Vagina (tissue), 2 donors: ENCODE data around the gene INTS13. TPM values are rescaled to one million over a fixed set of nuclear protein-coding genes. Genes with fewer than 3 reads are reported as not detected.
"Not testable (repeated sequence)": the region's sequence is repeated elsewhere in the genome, so short reads cannot be mapped to it uniquely, and the experiment has no call there.

Experiments used
- DNase-seq, 2 donors: peaks; one replicate each; pipeline ENCODE4 v3.0.0-alpha.2; 2017; ENCODE audit errors: extremely low spot score in 2 of 2
- H3K27ac ChIP-seq: fragments of 200-600 bp; sonication (generic); one replicate; pipeline ENCODE4 v1.5.1; 2019
- H3K27me3 ChIP-seq: fragments of 200-600 bp; sonication (generic); one replicate; pipeline ENCODE4 v1.5.1; 2019
- H3K36me3 ChIP-seq, 2 donors: fragments of 200-600 bp; sonication (generic); one replicate each; pipeline ENCODE4 v1.5.1; 2017 to 2019
- H3K4me1 ChIP-seq: fragments of 200-600 bp; sonication (generic); one replicate; pipeline ENCODE4 v1.5.1; 2019
- H3K4me3 ChIP-seq, 2 donors: fragments of 200-600 bp; sonication (generic); 1 replicate in 1 of 2; 2 replicates in 1 of 2; pipeline ENCODE4 v1.5.1; 2016 to 2019
- H3K9me3 ChIP-seq: fragments of 200-600 bp; sonication (generic); one replicate; pipeline ENCODE4 v1.5.1; 2019
- CTCF ChIP-seq, 3 experiments: fragments of 450-650 bp in 2 of 3; fragments of 200-600 bp in 1 of 3; sonication (generic) in 1 of 3; IDR thresholded peaks; one replicate each; pipeline ENCODE4 v1.5.1; 2017 to 2019; ENCODE audit warnings: antibody characterized with exemption in 3 of 3, mild to moderate bottlenecking in 2 of 3, moderate library complexity in 2 of 3
- POLR2A ChIP-seq, 2 donors: fragments of 450-650 bp; IDR thresholded peaks; one replicate each; pipeline ENCODE4 v1.6.1; 2017; ENCODE audit warnings: antibody characterized with exemption in 2 of 2, mild to moderate bottlenecking in 2 of 2, moderate library complexity in 2 of 2
- POLR2AphosphoS5 ChIP-seq, 2 donors: sonication (generic); formaldehyde crosslinking; IDR thresholded peaks; one replicate each; pipeline ENCODE4 v1.9.0; 2017; ENCODE audit warnings: antibody characterized with exemption in 2 of 2, mild to moderate bottlenecking in 2 of 2, low read depth in 1 of 2; ENCODE audit not compliant: insufficient read depth in 1 of 2
- intact Hi-C: fragments of 100-400 bp; cut with DNase I; formaldehyde crosslinking; loops from one replicate; pipeline ENCODE4 v1.15.1; 2023
- total RNA-seq: library from RNA; depleted of rRNA; stranded (reverse); fragments of >200 nt; gene quantifications from one replicate; pipeline ENCODE4 v1.2.3, GENCODE V29; 2016

The INTS13 gene
- total RNA-seq, 1 donor from 2014 or later = 26.0 TPM

- H3K9me3 ChIP-seq = no peaks in the 10 kb centered on the region
- H3K4me1 ChIP-seq = no peaks in the 10 kb centered on the region
- no peaks in the 10 kb centered on the region for H3K27me3 ChIP-seq
- H3K27ac ChIP-seq = no peak overlapping the region
- intact Hi-C loops = no loop called here
- H3K4me3 ChIP-seq = no peak overlapping the region
- no peak for DNase-seq
- H3K36me3 ChIP-seq = peaks cover 0 to 47% of the 10 kb centered on the region in 2 donors
- TF ChIP-seq CTCF (IDR thresholded peaks at IDR 0.05) (no peak), POLR2AphosphoS5 (IDR thresholded peaks at IDR 0.05; ENCODE audit: insufficient read depth in 1 of 2, low read depth in 1 of 2) (no peak), POLR2A (IDR thresholded peaks at IDR 0.05) (no peak)
These were observed 15.9 kb downstream of the INTS13 start for GRCh38 chr12:26921886-26922285.

GRCh38 chr12:26919216-26919555 is 18.6 kb downstream of the INTS13 start:
- no peak overlapping the region for H3K4me3 ChIP-seq
- H3K36me3 ChIP-seq = peaks cover 0 to 38% of the 10 kb centered on the region in 2 donors
- no peaks in the 10 kb centered on the region for H3K27me3 ChIP-seq
- no peak for TF ChIP-seq POLR2AphosphoS5 (IDR thresholded peaks at IDR 0.05; ENCODE audit: insufficient read depth in 1 of 2, low read depth in 1 of 2)
- TF ChIP-seq POLR2A (IDR thresholded peaks at IDR 0.05) = no peak
- TF ChIP-seq CTCF (IDR thresholded peaks at IDR 0.05) = no peak
- no peak for DNase-seq
- intact Hi-C loops = no loop called here
- no peaks in the 10 kb centered on the region for H3K4me1 ChIP-seq
- no peaks in the 10 kb centered on the region for H3K9me3 ChIP-seq
- H3K27ac ChIP-seq = no peak overlapping the region

GRCh38 chr12:26918321-26919215 is 19.2 kb downstream of the INTS13 start:
- H3K4me3 ChIP-seq = no peak overlapping the region
- peaks cover 0 to 36% of the 10 kb centered on the region in 2 donors for H3K36me3 ChIP-seq
- intact Hi-C loops = no loop called here
- no peaks in the 10 kb centered on the region for H3K27me3 ChIP-seq
- no peaks in the 10 kb centered on the region for H3K4me1 ChIP-seq
- no peaks in the 10 kb centered on the region for H3K9me3 ChIP-seq
- H3K27ac ChIP-seq = no peak overlapping the region
- no peak for DNase-seq
- TF ChIP-seq POLR2AphosphoS5 (IDR thresholded peaks at IDR 0.05; ENCODE audit: insufficient read depth in 1 of 2, low read depth in 1 of 2) = no peak
- TF ChIP-seq CTCF (IDR thresholded peaks at IDR 0.05) = no peak
- no peak for TF ChIP-seq POLR2A (IDR thresholded peaks at IDR 0.05)

- Histone ChIP-seq H3K4me1 (no peaks in the 10 kb centered on the region), H3K9me3 (no peaks in the 10 kb centered on the region), H3K4me3 (no peak overlapping the region), H3K27ac (no peak overlapping the region), H3K27me3 (no peaks in the 10 kb centered on the region), H3K36me3 (peaks cover 0 to 41% of the 10 kb centered on the region in 2 donors)
- TF ChIP-seq CTCF (IDR thresholded peaks at IDR 0.05) (no peak), POLR2A (IDR thresholded peaks at IDR 0.05) (no peak), POLR2AphosphoS5 (IDR thresholded peaks at IDR 0.05; ENCODE audit: insufficient read depth in 1 of 2, low read depth in 1 of 2) (no peak)
- no peak for DNase-seq
- intact Hi-C loops = no loop called here
These were observed 31.1 kb downstream of the INTS13 start for GRCh38 chr12:26906704-26907103.

- Histone ChIP-seq H3K4me1 (no peaks in the 10 kb centered on the region), H3K27ac (no peak overlapping the region), H3K36me3 (peaks cover 0 to 39% of the 10 kb centered on the region in 2 donors), H3K4me3 (no peak overlapping the region), H3K9me3 (no peaks in the 10 kb centered on the region), H3K27me3 (no peaks in the 10 kb centered on the region)
- TF ChIP-seq POLR2A (IDR thresholded peaks at IDR 0.05) (no peak), CTCF (IDR thresholded peaks at IDR 0.05) (no peak), POLR2AphosphoS5 (IDR thresholded peaks at IDR 0.05; ENCODE audit: insufficient read depth in 1 of 2, low read depth in 1 of 2) (no peak)
- DNase-seq = no peak
- intact Hi-C loops = no loop called here
These were observed 31.8 kb downstream of the INTS13 start for GRCh38 chr12:26906024-26906423.

GRCh38 chr12:26903396-26903795 is 34.4 kb downstream of the INTS13 start:
- H3K27ac ChIP-seq, H3K9me3 ChIP-seq, intact Hi-C loops, H3K27me3 ChIP-seq, H3K4me1 ChIP-seq, H3K4me3 ChIP-seq, DNase-seq: not testable (repeated sequence)
- H3K36me3 ChIP-seq = peaks cover 0 to 18% of the 10 kb centered on the region in 2 donors
